Testis (tissue), 3 donors: ENCODE data around the gene ARHGAP33. TPM values are rescaled to one million over a fixed set of nuclear protein-coding genes. Genes with fewer than 3 reads are reported as not detected.
A peak's percentile ranks its signal among the peaks of the same experiment; 100 is the strongest.

Experiments used
- DNase-seq: peaks from one replicate; pipeline ENCODE4 v3.0.0-alpha.2; 2019
- H3K27ac ChIP-seq, 2 donors: fragments of 200-600 bp; sonication (generic); one replicate each; pipeline ENCODE4 v1.5.1; 2019
- H3K27me3 ChIP-seq: fragments of 200-600 bp; sonication (generic); one replicate; pipeline ENCODE4 v1.5.1; 2019
- H3K36me3 ChIP-seq: fragments of 200-600 bp; sonication (generic); one replicate; pipeline ENCODE4 v1.5.1; 2017; ENCODE audit warnings: low read depth; ENCODE audit errors: missing control alignments
- H3K4me1 ChIP-seq: fragments of 200-600 bp; sonication (generic); one replicate; pipeline ENCODE4 v1.5.1; 2019
- H3K4me3 ChIP-seq, 2 donors: fragments of 200-600 bp; sonication (generic); one replicate each; pipeline ENCODE4 v1.5.1; 2017 to 2019
- H3K9me3 ChIP-seq: fragments of 200-600 bp; sonication (generic); one replicate; pipeline ENCODE4 v1.5.1; 2017
- CTCF ChIP-seq, 3 experiments: fragments of 450-650 bp in 2 of 3; fragments of 200-600 bp in 1 of 3; sonication (generic) in 1 of 3; IDR thresholded peaks; one replicate each; pipeline ENCODE4 v1.5.1; 2016 to 2019; ENCODE audit warnings: antibody characterized with exemption in 3 of 3, mild to moderate bottlenecking in 2 of 3, moderate library complexity in 1 of 3
- POLR2A ChIP-seq: fragments of 450-650 bp; IDR thresholded peaks from one replicate; pipeline ENCODE4 v1.6.1; 2017; ENCODE audit warnings: antibody characterized with exemption, mild to moderate bottlenecking, moderate library complexity
- WGBS, 2 donors: methylation state at CpG; one replicate each; pipeline ENCODE4 v1.1.5; 2018; 5-methylcytosine and 5-hydroxymethylcytosine counted together
- intact Hi-C: fragments of 100-400 bp; cut with DNase I; formaldehyde crosslinking; loops from one replicate; pipeline ENCODE4 v1.15.1; 2023; ENCODE audit warnings: low total_unique reads
- polyA plus RNA-seq: library from polyadenylated mRNA; stranded (reverse); fragments of 350-450 nt; fragmentation: Illumina TruSeq; extraction: RNeasy Lipid Tissue Mini Kit (QIAGEN cat#74804); gene quantifications from one replicate; pipeline ENCODE4 v1.2.3, GENCODE V29; 2014; ENCODE audit warnings: low read depth, low replicate concordance; ENCODE audit not compliant: insufficient read depth
- total RNA-seq, 2 donors: library from RNA; depleted of rRNA; stranded (reverse); fragments of >200 nt; gene quantifications; one replicate each; pipeline ENCODE4 v1.2.3, GENCODE V29; 2016

ARHGAP33 gene
- total and polyA plus RNA-seq, 3 donors from 2014 or later = 46.6 to 133 (median 56.2) TPM

- peak overlapping the region in 1 of 2 donors; percentile 33 for H3K27ac ChIP-seq
- intact Hi-C loops = no loop called here
Observed at GRCh38 chr19:35776102-35776788, 881 bp downstream of the ARHGAP33 start.

GRCh38 chr19:35777086-35777841 lies 1.9 kb downstream of the ARHGAP33 start:
- Histone ChIP-seq H3K4me3 (no peak overlapping the region), H3K4me1 (peaks cover 7% of the 10 kb centered on the region), H3K36me3 (no peaks in the 10 kb centered on the region), H3K27me3 (no peaks in the 10 kb centered on the region), H3K27ac (no peak overlapping the region), H3K9me3 (no peaks in the 10 kb centered on the region)
- TF ChIP-seq POLR2A (no peak), CTCF (IDR thresholded peaks at IDR 0.05) (no peak)
- intact Hi-C loops = no loop called here
- DNase-seq = no peak
- 46 to 65% methylated on average over 15 to 18 of the region's 19 CpGs for WGBS, 2 donors

More at GRCh38 chr19:35776102-35776788, 881 bp downstream of the ARHGAP33 start:
- WGBS, 2 donors = 47 to 55% methylated on average over 13 of the region's 13 CpGs
- Histone ChIP-seq H3K4me1 (peaks cover 7% of the 10 kb centered on the region), H3K36me3 (no peaks in the 10 kb centered on the region), H3K9me3 (no peaks in the 10 kb centered on the region), H3K4me3 (peak overlapping the region; percentile 74 to 85), H3K27me3 (no peaks in the 10 kb centered on the region)
- DNase-seq = no peak
- TF ChIP-seq CTCF (IDR thresholded peaks at IDR 0.05) = no peak
- no peak for TF ChIP-seq POLR2A

GRCh38 chr19:35777961-35778360 lies 2.6 kb downstream of the ARHGAP33 start:
- DNase-seq = no peak
- Histone ChIP-seq H3K36me3 (no peaks in the 10 kb centered on the region), H3K4me1 (peaks cover 7% of the 10 kb centered on the region), H3K27ac (no peak overlapping the region), H3K27me3 (no peaks in the 10 kb centered on the region), H3K9me3 (no peaks in the 10 kb centered on the region), H3K4me3 (no peak overlapping the region)
- TF ChIP-seq POLR2A (no peak), CTCF (IDR thresholded peaks at IDR 0.05) (no peak)
- intact Hi-C loops = no loop called here
- WGBS, 2 donors = 78 to 88% methylated on average over 5 to 7 of the region's 7 CpGs

GRCh38 chr19:35779033-35779432 lies 3.7 kb downstream of the ARHGAP33 start:
- H3K4me3 ChIP-seq = no peak overlapping the region
- TF ChIP-seq POLR2A (no peak), CTCF (IDR thresholded peaks at IDR 0.05) (no peak)
- peaks cover 7% of the 10 kb centered on the region for H3K4me1 ChIP-seq
- intact Hi-C loops = no loop called here
- no peaks in the 10 kb centered on the region for H3K9me3 ChIP-seq
- H3K27ac ChIP-seq = no peak overlapping the region
- H3K36me3 ChIP-seq = no peaks in the 10 kb centered on the region
- H3K27me3 ChIP-seq = no peaks in the 10 kb centered on the region
- no peak for DNase-seq
- WGBS, 2 donors = 92% methylated on average over 8 of the region's 8 CpGs
